MG63 (cell line): ENCODE measurements around the gene PIK3C3. TPM values are rescaled to one million over a fixed set of nuclear protein-coding genes. Genes with fewer than 3 reads are reported as not detected.

Experiments
- DNase-seq: peaks from one replicate; pipeline ENCODE4 v3.0.0-alpha.2; 2020
- H3K27me3 ChIP-seq: fragments of 250-450 bp; sonication (Bioruptor Pico); 2 replicates; pipeline ENCODE4 v1.5.1; 2020; ENCODE audit warnings: mild to moderate bottlenecking, moderate library complexity
- H3K36me3 ChIP-seq: fragments of 250-450 bp; sonication (Bioruptor Pico); 2 replicates; pipeline ENCODE4 v1.5.1; 2020; ENCODE audit warnings: mild to moderate bottlenecking, moderate library complexity
- H3K4me3 ChIP-seq: fragments of 250-450 bp; sonication (Bioruptor Pico); 2 replicates; pipeline ENCODE4 v1.5.1; 2020; ENCODE audit warnings: mild to moderate bottlenecking, moderate library complexity
- H3K9me3 ChIP-seq: fragments of 250-450 bp; sonication (Bioruptor Pico); 2 replicates; pipeline ENCODE4 v1.5.1; 2020; ENCODE audit warnings: mild to moderate bottlenecking, moderate library complexity
- total RNA-seq: library from RNA; depleted of rRNA; stranded (reverse); fragments of >200 nt; shearing (Covaris generic); gene quantifications from 2 replicates; pipeline ENCODE4 v1.2.3, GENCODE V29; 2014; ENCODE audit warnings: low replicate concordance

PIK3C3 gene
- total RNA-seq, 1 experiment from 2014 or later, result 24.6 TPM

GRCh38 chr18:41948544-41949110 is 6.4 kb upstream of the PIK3C3 start:
- Histone ChIP-seq H3K27me3 (no peaks in the 10 kb centered on the region), H3K9me3 (no peaks in the 10 kb centered on the region), H3K36me3 (no peaks in the 10 kb centered on the region), H3K4me3 (no peak overlapping the region)
- no peak for DNase-seq

- no peak overlapping the region for H3K4me3 ChIP-seq
- DNase-seq, result no peak
- H3K27me3 ChIP-seq, result no peaks in the 10 kb centered on the region
- H3K36me3 ChIP-seq, result no peaks in the 10 kb centered on the region
- no peaks in the 10 kb centered on the region for H3K9me3 ChIP-seq
Measured at GRCh38 chr18:41949206-41949920, 5.7 kb upstream of the PIK3C3 start.

GRCh38 chr18:41955688-41956087 is 654 bp downstream of the PIK3C3 start:
- Histone ChIP-seq H3K9me3 (no peaks in the 10 kb centered on the region), H3K27me3 (no peaks in the 10 kb centered on the region), H3K4me3 (peak overlapping the region; percentile 95), H3K36me3 (peaks cover 19% of the 10 kb centered on the region)
- DNase-seq, result no peak

- Histone ChIP-seq H3K36me3 (peaks cover 29% of the 10 kb centered on the region), H3K4me3 (no peak overlapping the region), H3K9me3 (no peaks in the 10 kb centered on the region), H3K27me3 (no peaks in the 10 kb centered on the region)
- DNase-seq, result no peak
Measured at GRCh38 chr18:41959045-41959444, 4.0 kb downstream of the PIK3C3 start.

GRCh38 chr18:41965634-41966255 is 10.7 kb downstream of the PIK3C3 start:
- Histone ChIP-seq H3K27me3 (no peaks in the 10 kb centered on the region), H3K9me3 (no peaks in the 10 kb centered on the region), H3K4me3 (no peak overlapping the region), H3K36me3 (peaks cover 21% of the 10 kb centered on the region)
- no peak for DNase-seq

- Histone ChIP-seq H3K36me3 (peaks cover 28% of the 10 kb centered on the region), H3K9me3 (no peaks in the 10 kb centered on the region), H3K4me3 (no peak overlapping the region), H3K27me3 (no peaks in the 10 kb centered on the region)
- no peak for DNase-seq
Measured at GRCh38 chr18:41966943-41967342, 11.9 kb downstream of the PIK3C3 start.

- H3K36me3 ChIP-seq, result peaks cover 25% of the 10 kb centered on the region
- DNase-seq, result peak; percentile 9
- no peaks in the 10 kb centered on the region for H3K9me3 ChIP-seq
- H3K4me3 ChIP-seq, result no peak overlapping the region
- no peaks in the 10 kb centered on the region for H3K27me3 ChIP-seq
Measured at GRCh38 chr18:41967680-41968079, 12.6 kb downstream of the PIK3C3 start.

GRCh38 chr18:41969881-41970280 is 14.8 kb downstream of the PIK3C3 start:
- DNase-seq, result no peak
- Histone ChIP-seq H3K27me3 (no peaks in the 10 kb centered on the region), H3K36me3 (peaks cover 18% of the 10 kb centered on the region), H3K9me3 (no peaks in the 10 kb centered on the region), H3K4me3 (no peak overlapping the region)

- Histone ChIP-seq H3K4me3 (no peak overlapping the region), H3K9me3 (no peaks in the 10 kb centered on the region), H3K36me3 (peaks cover 14% of the 10 kb centered on the region), H3K27me3 (no peaks in the 10 kb centered on the region)
- DNase-seq, result no peak
Measured at GRCh38 chr18:41972067-41972925, 17.3 kb downstream of the PIK3C3 start.

- H3K27me3 ChIP-seq, result no peaks in the 10 kb centered on the region
- no peak for DNase-seq
- H3K4me3 ChIP-seq, result no peak overlapping the region
- H3K36me3 ChIP-seq, result peaks cover 10% of the 10 kb centered on the region
- H3K9me3 ChIP-seq, result no peaks in the 10 kb centered on the region
Measured at GRCh38 chr18:41973983-41974382, 18.9 kb downstream of the PIK3C3 start.

GRCh38 chr18:41974796-41975201 is 19.8 kb downstream of the PIK3C3 start:
- H3K4me3 ChIP-seq, result no peak overlapping the region
- DNase-seq, result no peak
- H3K36me3 ChIP-seq, result peaks cover 10% of the 10 kb centered on the region
- no peaks in the 10 kb centered on the region for H3K9me3 ChIP-seq
- no peaks in the 10 kb centered on the region for H3K27me3 ChIP-seq

- Histone ChIP-seq H3K27me3 (no peaks in the 10 kb centered on the region), H3K9me3 (no peaks in the 10 kb centered on the region), H3K36me3 (peaks cover 10% of the 10 kb centered on the region), H3K4me3 (no peak overlapping the region)
- no peak for DNase-seq
Measured at GRCh38 chr18:41975284-41975683, 20.2 kb downstream of the PIK3C3 start.

- no peaks in the 10 kb centered on the region for H3K27me3 ChIP-seq
- DNase-seq, result no peak
- no peak overlapping the region for H3K4me3 ChIP-seq
- H3K36me3 ChIP-seq, result no peaks in the 10 kb centered on the region
- no peaks in the 10 kb centered on the region for H3K9me3 ChIP-seq
Measured at GRCh38 chr18:41977233-41977632, 22.2 kb downstream of the PIK3C3 start.

GRCh38 chr18:41982942-41983660 is 28.1 kb downstream of the PIK3C3 start:
- no peak overlapping the region for H3K4me3 ChIP-seq
- no peaks in the 10 kb centered on the region for H3K36me3 ChIP-seq
- no peaks in the 10 kb centered on the region for H3K9me3 ChIP-seq
- DNase-seq, result no peak
- H3K27me3 ChIP-seq, result no peaks in the 10 kb centered on the region

GRCh38 chr18:41985914-41986313 is 30.9 kb downstream of the PIK3C3 start:
- no peak for DNase-seq
- H3K9me3 ChIP-seq, result no peaks in the 10 kb centered on the region
- H3K36me3 ChIP-seq, result no peaks in the 10 kb centered on the region
- H3K4me3 ChIP-seq, result no peak overlapping the region
- no peaks in the 10 kb centered on the region for H3K27me3 ChIP-seq

GRCh38 chr18:41989508-41989907 is 34.5 kb downstream of the PIK3C3 start:
- no peak for DNase-seq
- H3K4me3 ChIP-seq, result no peak overlapping the region
- H3K36me3 ChIP-seq, result no peaks in the 10 kb centered on the region; the same call in none of the 2 replicates
- no peaks in the 10 kb centered on the region for H3K9me3 ChIP-seq
- no peaks in the 10 kb centered on the region for H3K27me3 ChIP-seq
